ENCODE measurements around the gene CTSF. TPM values are rescaled to one million over a fixed set of nuclear protein-coding genes. Genes with fewer than 3 reads are reported as not detected.

CTSF gene
- total RNA-seq, 1 experiment from 2014 or later: 0.34 TPM

DNA sequence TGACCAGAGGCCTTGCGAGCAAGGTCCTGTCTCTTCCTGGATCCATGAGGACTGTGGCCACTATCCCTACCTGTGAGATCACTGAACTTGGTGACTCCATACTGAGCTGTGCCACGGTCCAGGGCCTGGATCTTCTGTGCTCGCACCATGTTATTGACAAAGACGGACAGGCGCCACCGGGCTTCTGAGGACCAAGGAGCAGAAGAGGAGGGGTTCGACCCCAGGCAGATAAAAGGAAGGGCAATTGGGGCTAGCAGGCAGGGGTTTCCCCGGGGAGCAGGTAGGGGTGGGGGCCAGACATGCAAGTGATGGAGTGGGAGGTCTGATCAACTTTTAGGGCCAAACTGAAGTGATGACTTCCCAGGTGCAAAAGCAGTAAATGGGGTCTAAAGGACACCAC lies 2.2 kb downstream of the CTSF start:
- Histone ChIP-seq H3K4me3 (replicated peaks in 1 of 2; ENCODE audit: low read depth in 1 of 2, low read length in 2 of 2) (no peak overlapping the region), H3K36me3 (ENCODE audit: control insufficient read depth in 1 of 2, insufficient read depth in 2 of 2, low read length in 2 of 2) (no peaks in the 10 kb centered on the region), H3K27me3 (ENCODE audit: insufficient read depth, low read length) (peaks cover 3% of the 10 kb centered on the region; the same call in 1 of the 2 replicates), H3K4me1 (ENCODE audit: control insufficient read depth in 1 of 2, insufficient read depth in 2 of 2, low read length in 2 of 2) (no peaks in the 10 kb centered on the region), H2AFZ (ENCODE audit: low read depth, low read length, poor library complexity, severe bottlenecking) (no peak overlapping the region), H3K9me3 (ENCODE audit: control insufficient read depth in 1 of 2, insufficient read depth in 1 of 2, low read depth in 1 of 2, low read length in 2 of 2) (no peaks in the 10 kb centered on the region), H3K79me2 (ENCODE audit: insufficient read depth, low read length) (no peaks in the 10 kb centered on the region), H3K9ac (ENCODE audit: low read length) (no peak overlapping the region), H4K20me1 (ENCODE audit: insufficient read depth) (no peaks in the 10 kb centered on the region), H3K4me2 (ENCODE audit: low read length) (no peak overlapping the region), H3K27ac (ENCODE audit: low read depth, low read length) (no peak overlapping the region), H3K9me2 (ENCODE audit: insufficient read depth) (no peaks in the 10 kb centered on the region)
- intact Hi-C loops (cut with micrococcal nuclease): no loop called here
- TF ChIP-seq FOSL1 (IDR thresholded peaks at IDR 0.05; ENCODE audit: low read depth) (no peak), POLR2A (IDR thresholded peaks at IDR 0.05; ENCODE audit: borderline replicate concordance, extremely low read depth, insufficient read depth, insufficient read length) (no peak), TCF7L2 (IDR thresholded peaks at IDR 0.05; ENCODE audit: borderline replicate concordance, extremely low read depth, insufficient read depth, insufficient read length) (no peak), ZFX (IDR thresholded peaks at IDR 0.05) (no peak), YY1 (IDR thresholded peaks at IDR 0.05; ENCODE audit: extremely low read depth, insufficient replicate concordance, low read depth, low read length) (no peak), RAD21 (IDR thresholded peaks at IDR 0.05; ENCODE audit: low read depth) (no peak), POLR2AphosphoS5 (IDR thresholded peaks at IDR 0.05; ENCODE audit: low read depth, low read length) (no peak), ELF1 (IDR thresholded peaks at IDR 0.05; ENCODE audit: borderline replicate concordance, low read depth) (no peak), EGR1 (IDR thresholded peaks at IDR 0.05; ENCODE audit: low read depth) (no peak), CBX3 (IDR thresholded peaks at IDR 0.05; ENCODE audit: low read depth) (no peak), CEBPB (IDR thresholded peaks at IDR 0.05; ENCODE audit: low read depth) (no peak), EZH2phosphoT487 (IDR thresholded peaks at IDR 0.05; ENCODE audit: borderline replicate concordance) (no peak)
- TF ChIP-seq, protein P1, sequence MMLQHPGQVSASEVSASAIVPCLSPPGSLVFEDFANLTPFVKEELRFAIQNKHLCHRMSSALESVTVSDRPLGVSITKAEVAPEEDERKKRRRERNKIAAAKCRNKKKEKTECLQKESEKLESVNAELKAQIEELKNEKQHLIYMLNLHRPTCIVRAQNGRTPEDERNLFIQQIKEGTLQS (IDR thresholded peaks at IDR 0.05): no peak
- TF ChIP-seq, protein P2, sequence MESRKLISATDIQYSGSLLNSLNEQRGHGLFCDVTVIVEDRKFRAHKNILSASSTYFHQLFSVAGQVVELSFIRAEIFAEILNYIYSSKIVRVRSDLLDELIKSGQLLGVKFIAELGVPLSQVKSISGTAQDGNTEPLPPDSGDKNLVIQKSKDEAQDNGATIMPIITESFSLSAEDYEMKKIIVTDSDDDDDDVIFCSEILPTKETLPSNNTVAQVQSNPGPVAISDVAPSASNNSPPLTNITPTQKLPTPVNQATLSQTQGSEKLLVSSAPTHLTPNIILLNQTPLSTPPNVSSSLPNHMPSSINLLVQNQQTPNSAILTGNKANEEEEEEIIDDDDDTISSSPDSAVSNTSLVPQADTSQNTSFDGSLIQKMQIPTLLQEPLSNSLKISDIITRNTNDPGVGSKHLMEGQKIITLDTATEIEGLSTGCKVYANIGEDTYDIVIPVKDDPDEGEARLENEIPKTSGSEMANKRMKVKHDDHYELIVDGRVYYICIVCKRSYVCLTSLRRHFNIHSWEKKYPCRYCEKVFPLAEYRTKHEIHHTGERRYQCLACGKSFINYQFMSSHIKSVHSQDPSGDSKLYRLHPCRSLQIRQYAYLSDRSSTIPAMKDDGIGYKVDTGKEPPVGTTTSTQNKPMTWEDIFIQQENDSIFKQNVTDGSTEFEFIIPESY (IDR thresholded peaks at IDR 0.05; ENCODE audit: extremely low read depth, insufficient replicate concordance, low read length): no peak
- TF ChIP-seq, protein P3, sequence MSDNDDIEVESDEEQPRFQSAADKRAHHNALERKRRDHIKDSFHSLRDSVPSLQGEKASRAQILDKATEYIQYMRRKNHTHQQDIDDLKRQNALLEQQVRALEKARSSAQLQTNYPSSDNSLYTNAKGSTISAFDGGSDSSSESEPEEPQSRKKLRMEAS (IDR thresholded peaks at IDR 0.05): no peak
- TF ChIP-seq, protein P4, sequence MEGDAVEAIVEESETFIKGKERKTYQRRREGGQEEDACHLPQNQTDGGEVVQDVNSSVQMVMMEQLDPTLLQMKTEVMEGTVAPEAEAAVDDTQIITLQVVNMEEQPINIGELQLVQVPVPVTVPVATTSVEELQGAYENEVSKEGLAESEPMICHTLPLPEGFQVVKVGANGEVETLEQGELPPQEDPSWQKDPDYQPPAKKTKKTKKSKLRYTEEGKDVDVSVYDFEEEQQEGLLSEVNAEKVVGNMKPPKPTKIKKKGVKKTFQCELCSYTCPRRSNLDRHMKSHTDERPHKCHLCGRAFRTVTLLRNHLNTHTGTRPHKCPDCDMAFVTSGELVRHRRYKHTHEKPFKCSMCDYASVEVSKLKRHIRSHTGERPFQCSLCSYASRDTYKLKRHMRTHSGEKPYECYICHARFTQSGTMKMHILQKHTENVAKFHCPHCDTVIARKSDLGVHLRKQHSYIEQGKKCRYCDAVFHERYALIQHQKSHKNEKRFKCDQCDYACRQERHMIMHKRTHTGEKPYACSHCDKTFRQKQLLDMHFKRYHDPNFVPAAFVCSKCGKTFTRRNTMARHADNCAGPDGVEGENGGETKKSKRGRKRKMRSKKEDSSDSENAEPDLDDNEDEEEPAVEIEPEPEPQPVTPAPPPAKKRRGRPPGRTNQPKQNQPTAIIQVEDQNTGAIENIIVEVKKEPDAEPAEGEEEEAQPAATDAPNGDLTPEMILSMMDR (IDR thresholded peaks at IDR 0.05 in 2 of 3, conservative IDR thresholded peaks at IDR 0.05 in 1 of 3; ENCODE audit: borderline replicate concordance in 1 of 3, insufficient read depth in 1 of 3, low read depth in 2 of 3, low read length in 2 of 3): no peak
- no TSS peak for BruUV-seq (replicated peaks)
- RAD21 ChIA-PET (ENCODE audit: low non-redundant PET in 1 of 2, low total read pairs in 2 of 2, uncharacterized antibody in 2 of 2, unreplicated experiment in 2 of 2): no interaction called here
- ATAC-seq: no peak
- CTCF ChIA-PET: no interaction called here
- POLR2A ChIA-PET: no interaction called here
- no peak for DNase-seq (ENCODE audit: low read depth, low spot score)

Measured in HCT116 (cell line).